Activated T-cell treated with anti-CD3 and anti-CD28 coated beads for 24 hours (primary cell): Measurements from ENCODE around the gene JAKMIP1.
"Not testable (repeated sequence)": the region's sequence is repeated elsewhere in the genome, so short reads cannot be mapped to it uniquely, and the experiment has no call there.

Experiments
- DNase-seq: peaks from one replicate; pipeline ENCODE4 v3.0.0-alpha.2; 2020; ENCODE audit warnings: low read depth

Gene JAKMIP1

GRCh38 chr4:6013564-6013963 lies 186.8 kb downstream of the JAKMIP1 start:
- no peak for DNase-seq

GRCh38 chr4:6012200-6012599 lies 188.1 kb downstream of the JAKMIP1 start:
- no peak for DNase-seq

GRCh38 chr4:6011686-6012085 lies 188.7 kb downstream of the JAKMIP1 start:
- no peak for DNase-seq

- DNase-seq: no peak
Measured at GRCh38 chr4:6011271-6011671, 189.1 kb downstream of the JAKMIP1 start.

- no peak for DNase-seq
Measured at GRCh38 chr4:6010789-6011188, 189.6 kb downstream of the JAKMIP1 start.

GRCh38 chr4:6009452-6009851 lies 190.9 kb downstream of the JAKMIP1 start:
- DNase-seq: no peak

- DNase-seq: no peak
Measured at GRCh38 chr4:6008766-6009385, 191.5 kb downstream of the JAKMIP1 start.

- no peak for DNase-seq
Measured at GRCh38 chr4:6008092-6008551, 192.2 kb downstream of the JAKMIP1 start.

- no peak for DNase-seq
Measured at GRCh38 chr4:6005175-6005574, 195.2 kb downstream of the JAKMIP1 start.

- not testable (repeated sequence) for DNase-seq
Measured at GRCh38 chr4:6003485-6003884, 196.9 kb downstream of the JAKMIP1 start.

GRCh38 chr4:6002926-6003325 lies 197.4 kb downstream of the JAKMIP1 start:
- DNase-seq: no peak

GRCh38 chr4:6002492-6002833 lies 197.9 kb downstream of the JAKMIP1 start:
- DNase-seq: no peak

GRCh38 chr4:6001680-6002491 lies 198.5 kb downstream of the JAKMIP1 start:
- DNase-seq: no peak

GRCh38 chr4:5999830-6000365 lies 200.5 kb downstream of the JAKMIP1 start:
- DNase-seq: no peak

GRCh38 chr4:5999356-5999755 lies 201.0 kb downstream of the JAKMIP1 start:
- no peak for DNase-seq

GRCh38 chr4:5998333-5998936 lies 201.9 kb downstream of the JAKMIP1 start:
- peak; percentile 23 for DNase-seq

GRCh38 chr4:5996641-5997040 lies 203.7 kb downstream of the JAKMIP1 start:
- DNase-seq: no peak

GRCh38 chr4:5995901-5996623 lies 204.3 kb downstream of the JAKMIP1 start:
- DNase-seq: no peak

- DNase-seq: no peak
Measured at GRCh38 chr4:5993876-5994811, 206.2 kb downstream of the JAKMIP1 start.

- DNase-seq: not testable (repeated sequence)
Measured at GRCh38 chr4:5993346-5993745, 207.0 kb downstream of the JAKMIP1 start.

- no peak for DNase-seq
Measured at GRCh38 chr4:5992828-5993321, 207.5 kb downstream of the JAKMIP1 start.
